IMR-90 (cell line): Measurements from ENCODE around the gene SFSWAP. TPM values are rescaled to one million over a fixed set of nuclear protein-coding genes. Genes with fewer than 3 reads are reported as not detected.

Experiments
- ATAC-seq: fragments of 200-7000 bp; cut with Tn5 transposase; 2 replicates; pipeline ENCODE4 v1.9.1; 2020; ENCODE audit warnings: low read depth, mild to moderate bottlenecking, moderate library complexity
- Bru-seq: library from RNA; stranded (reverse); fragments of 400-500 nt; gene quantifications from one replicate; lab custom pipeline; 2021; lab: Mats Ljungman, UMichigan
- BruChase-seq, 2 experiments: library from RNA; stranded (reverse); fragments of 400-500 nt; gene quantifications; one replicate each; lab custom pipeline; 2021; lab: Mats Ljungman, UMichigan
- BruUV-seq: library from RNA; stranded (reverse); fragments of 400-500 nt; replicated peaks from 2 replicates; lab custom pipeline; 2021; lab: Mats Ljungman, UMichigan
- CTCF ChIA-PET: fragments of 300-600 bp; formaldehyde crosslinking; extraction: SDS; loops from one replicate; lab custom pipeline; 2021; ENCODE audit warnings: antibody characterized with exemption; lab: Yijun Ruan, JAX
- POLR2A ChIA-PET: fragments of 300-600 bp; sonication (Branson Sonifier 250); formaldehyde crosslinking; loops from one replicate; lab custom pipeline; 2022; ENCODE audit warnings: antibody characterized with exemption; ENCODE audit not compliant: unreplicated experiment; lab: Charles Lee
- DNase-seq: peaks from one replicate; pipeline ENCODE4 v3.0.0; 2013
- H2AFZ ChIP-seq: replicated peaks from 2 replicates; pipeline ENCODE3; 2013; ENCODE audit warnings: low read length, mild to moderate bottlenecking; ENCODE audit not compliant: poor library complexity
- H2AK5ac ChIP-seq: 2 replicates; pipeline ENCODE4 v1.6.1; 2013; ENCODE audit warnings: low read depth, low read length, inconsistent platforms
- H2AK9ac ChIP-seq: replicated peaks from 2 replicates; pipeline ENCODE3; 2013; ENCODE audit warnings: mild to moderate bottlenecking, low read depth, low read length, moderate library complexity; ENCODE audit not compliant: poor library complexity
- H2BK120ac ChIP-seq: 2 replicates; pipeline ENCODE4 v1.6.1; 2013; ENCODE audit warnings: low read depth, low read length, inconsistent platforms
- H2BK15ac ChIP-seq: 3 replicates; pipeline ENCODE4 v1.6.1; 2013; ENCODE audit warnings: low read depth, low read length, inconsistent platforms
- H2BK20ac ChIP-seq: 2 replicates; pipeline ENCODE4 v1.6.1; 2013; ENCODE audit warnings: low read depth, mild to moderate bottlenecking, inconsistent platforms, low read length, moderate library complexity
- H2BK5ac ChIP-seq: 2 replicates; pipeline ENCODE4 v1.6.1; 2013; ENCODE audit warnings: mild to moderate bottlenecking, low read depth, low read length, inconsistent platforms; ENCODE audit not compliant: poor library complexity, severe bottlenecking
- H3K14ac ChIP-seq: replicated peaks from 2 replicates; pipeline ENCODE4 v1.6.1; 2013; ENCODE audit warnings: low read depth, low read length, inconsistent platforms
- H3K18ac ChIP-seq: 2 replicates; pipeline ENCODE4 v1.6.1; 2013; ENCODE audit warnings: low read depth, low read length, control low read depth
- H3K23ac ChIP-seq: 2 replicates; pipeline ENCODE4 v1.6.1; 2013; ENCODE audit warnings: low read depth, low read length, inconsistent platforms
- H3K27ac ChIP-seq: 2 replicates; pipeline ENCODE4 v1.5.1; 2013; ENCODE audit warnings: mild to moderate bottlenecking, control low read depth, low read length; ENCODE audit not compliant: insufficient read depth
- H3K27me3 ChIP-seq: 2 replicates; pipeline ENCODE4 v1.6.1; 2013; ENCODE audit warnings: low read length; ENCODE audit not compliant: control insufficient read depth, insufficient read depth
- H3K36me3 ChIP-seq: 2 replicates; pipeline ENCODE4 v1.6.1; 2013; ENCODE audit warnings: low read length, mixed read lengths; ENCODE audit not compliant: control insufficient read depth, insufficient read depth
- H3K4ac ChIP-seq: 2 replicates; pipeline ENCODE4 v1.6.1; 2013; ENCODE audit warnings: low read depth, low read length, inconsistent platforms
- H3K4me1 ChIP-seq: 2 replicates; pipeline ENCODE4 v1.6.1; 2013; ENCODE audit warnings: low read length, mixed read lengths; ENCODE audit not compliant: control insufficient read depth, insufficient read depth
- H3K4me2 ChIP-seq: 2 replicates; pipeline ENCODE4 v1.6.1; 2013; ENCODE audit warnings: low read depth, mild to moderate bottlenecking, control low read depth, low read length, moderate library complexity
- H3K4me3 ChIP-seq: 2 replicates; pipeline ENCODE4 v1.5.1; 2013; ENCODE audit warnings: low read depth, mild to moderate bottlenecking, control low read depth, low read length, moderate library complexity; ENCODE audit not compliant: insufficient read depth
- H3K56ac ChIP-seq: 2 replicates; pipeline ENCODE4 v1.6.1; 2013; ENCODE audit warnings: low read length, inconsistent platforms; ENCODE audit not compliant: insufficient read depth; ENCODE audit errors: extremely low read depth
- H3K79me1 ChIP-seq, 2 experiments: 2 replicates each; pipeline ENCODE4 v1.6.1; 2013; ENCODE audit warnings: low read length in 2 of 2, inconsistent platforms in 1 of 2, low read depth in 1 of 2
- H3K9ac ChIP-seq: 2 replicates; pipeline ENCODE4 v1.6.1; 2013; ENCODE audit warnings: low read depth, low read length, control low read depth
- H3K9me1 ChIP-seq: 2 replicates; pipeline ENCODE4 v1.6.1; 2013; ENCODE audit warnings: low read length, inconsistent platforms; ENCODE audit not compliant: insufficient read depth
- H3K9me3 ChIP-seq: 2 replicates; pipeline ENCODE4 v1.6.1; 2013; ENCODE audit warnings: low read length; ENCODE audit not compliant: control insufficient read depth, insufficient read depth
- H4K20me1 ChIP-seq: 2 replicates; pipeline ENCODE4 v1.6.1; 2013; ENCODE audit warnings: low read length, inconsistent platforms; ENCODE audit not compliant: insufficient read depth
- H4K5ac ChIP-seq: 2 replicates; pipeline ENCODE4 v1.6.1; 2013; ENCODE audit warnings: mild to moderate bottlenecking, low read depth, low read length, control low read depth
- H4K8ac ChIP-seq, 2 experiments: 2 replicates each; pipeline ENCODE4 v1.6.1; 2013; ENCODE audit warnings: low read depth in 2 of 2, low read length in 2 of 2, control low read depth in 1 of 2, inconsistent platforms in 1 of 2
- H4K91ac ChIP-seq: 2 replicates; pipeline ENCODE4 v1.6.1; 2013; ENCODE audit warnings: low read depth, low read length, inconsistent platforms; ENCODE audit not compliant: insufficient read depth
- BHLHE40 ChIP-seq: fragments of 150-350 bp; IDR thresholded peaks from 2 replicates; pipeline ENCODE4 v1.6.1; 2016; ENCODE audit warnings: mild to moderate bottlenecking, low read depth, low read length
- CHD1 ChIP-seq: IDR thresholded peaks from 2 replicates; pipeline ENCODE4 v1.6.1; 2012; ENCODE audit warnings: low read depth, low read length, improper control_type of control experiment
- FOS ChIP-seq: fragments of 150-350 bp; IDR thresholded peaks from 2 replicates; pipeline ENCODE4 v1.6.1; 2016; ENCODE audit warnings: low read depth, low read length
- MAFK ChIP-seq: IDR thresholded peaks from 2 replicates; pipeline ENCODE4 v1.6.1; 2012; ENCODE audit warnings: low read depth, low read length, improper control_type of control experiment
- MAZ ChIP-seq: IDR thresholded peaks from 2 replicates; pipeline ENCODE4 v1.6.1; 2012; ENCODE audit warnings: low read depth, mild to moderate bottlenecking, low read length, improper control_type of control experiment, moderate library complexity, borderline replicate concordance
- NFE2L2 ChIP-seq: fragments of 150-350 bp; IDR thresholded peaks from 2 replicates; pipeline ENCODE4 v1.6.1; 2016; ENCODE audit warnings: low read depth, mild to moderate bottlenecking, low read length
- POLR2A ChIP-seq: IDR thresholded peaks from 2 replicates; pipeline ENCODE4 v1.6.1; 2012; ENCODE audit warnings: mild to moderate bottlenecking, low read depth, low read length
- RAD21 ChIP-seq: IDR thresholded peaks from 2 replicates; pipeline ENCODE4 v1.6.1; 2012; ENCODE audit warnings: low read length, improper control_type of control experiment
- RCOR1 ChIP-seq: IDR thresholded peaks from 2 replicates; pipeline ENCODE4 v1.6.1; 2012; ENCODE audit warnings: mild to moderate bottlenecking, low read length, improper control_type of control experiment; ENCODE audit not compliant: insufficient replicate concordance
- RFX5 ChIP-seq: IDR thresholded peaks from 2 replicates; pipeline ENCODE4 v1.8.0; 2012; ENCODE audit warnings: low read depth, mild to moderate bottlenecking, low read length, moderate library complexity
- whole genome bisulfite sequencing, 2 experiments: methylation state at CpG; one replicate each; pipeline versions ENCODE4 v1.1.5 to v1.1.7; 2013; ENCODE audit warnings: missing lambda C conversion rate in 2 of 2; ENCODE audit not compliant: insufficient read length in 1 of 2; ENCODE audit errors: extremely low coverage in 2 of 2; 5-methylcytosine and 5-hydroxymethylcytosine counted together
- dilution Hi-C: fragments of 300-500 bp; cut with HindIII; formaldehyde crosslinking; loops from one replicate; pipeline ENCODE4 v1.14.3; 2018; ENCODE audit warnings: low sequenced_read_pairs; ENCODE audit not compliant: unreplicated experiment
- in situ Hi-C: fragments of 300-500 bp; cut with MboI; formaldehyde crosslinking; loops from 3 replicates; pipeline ENCODE4 v1.14.3; 2019; ENCODE audit warnings: low sequenced_read_pairs, inconsistent platforms, mixed read lengths
- intact Hi-C: fragments of 100-400 bp; cut with micrococcal nuclease; formaldehyde crosslinking; loops from 2 replicates; pipeline ENCODE4 v1.10.0; 2022
- long read RNA-seq: library from polyadenylated mRNA; unstranded; transcript quantifications from one replicate; pipeline ENCODE4 v2.0.0, GENCODE V29; 2021; ENCODE audit not compliant: unreplicated experiment
- polyA plus RNA-seq, 3 experiments: library from polyadenylated mRNA; depleted of rRNA; stranded (reverse); fragments of >200 nt; gene quantifications; 2 replicates each; pipeline ENCODE4 v1.2.3, GENCODE V29; 2012; ENCODE audit warnings: low replicate concordance in 1 of 3
- total RNA-seq: library from RNA; depleted of rRNA; stranded (reverse); fragments of >200 nt; gene quantifications from 2 replicates; pipeline ENCODE4 v1.2.3, GENCODE V29; 2012; rRNA removed
- TF ChIP-seq, protein P1 (sequence below): conservative IDR thresholded peaks from 2 replicates; pipeline ENCODE4 v1.5.1; 2012; ENCODE audit warnings: mild to moderate bottlenecking, low read depth, low read length, improper control_type of control experiment
- TF ChIP-seq, protein P2 (sequence below): fragments of 150-350 bp; IDR thresholded peaks from 2 replicates; pipeline ENCODE4 v1.6.1; 2016; ENCODE audit warnings: low read depth, mild to moderate bottlenecking, low read length, moderate library complexity, borderline replicate concordance

SFSWAP gene
- 19.7 and 20.6 TPM in 2 replicates for total RNA-seq
- 22.4 and 30.5 TPM in 2 replicates for polyA plus RNA-seq (2012; rRNA removed)
- polyA plus RNA-seq (2012; cell fraction: cytosol; rRNA removed): 10.1 and 18.5 TPM in 2 replicates
- polyA plus RNA-seq (2012; cell fraction: nucleus; rRNA removed; ENCODE audit: low replicate concordance): 140 and 253 TPM in 2 replicates
- percentile 89 among the genes with signal in this experiment for Bru-seq, nascent RNA
- percentile 84 among the genes with signal in this experiment for BruChase-seq, experiment 1, labeled RNA remaining after a 6-hour chase
- percentile 81 among the genes with signal in this experiment for BruChase-seq, experiment 2, labeled RNA remaining after a 2-hour chase
- long read RNA-seq, partial matches to known transcripts: 30 of 38 reads
- long read RNA-seq, other reads (novel, unspliced or antisense): 6 of 38 reads

DNA sequence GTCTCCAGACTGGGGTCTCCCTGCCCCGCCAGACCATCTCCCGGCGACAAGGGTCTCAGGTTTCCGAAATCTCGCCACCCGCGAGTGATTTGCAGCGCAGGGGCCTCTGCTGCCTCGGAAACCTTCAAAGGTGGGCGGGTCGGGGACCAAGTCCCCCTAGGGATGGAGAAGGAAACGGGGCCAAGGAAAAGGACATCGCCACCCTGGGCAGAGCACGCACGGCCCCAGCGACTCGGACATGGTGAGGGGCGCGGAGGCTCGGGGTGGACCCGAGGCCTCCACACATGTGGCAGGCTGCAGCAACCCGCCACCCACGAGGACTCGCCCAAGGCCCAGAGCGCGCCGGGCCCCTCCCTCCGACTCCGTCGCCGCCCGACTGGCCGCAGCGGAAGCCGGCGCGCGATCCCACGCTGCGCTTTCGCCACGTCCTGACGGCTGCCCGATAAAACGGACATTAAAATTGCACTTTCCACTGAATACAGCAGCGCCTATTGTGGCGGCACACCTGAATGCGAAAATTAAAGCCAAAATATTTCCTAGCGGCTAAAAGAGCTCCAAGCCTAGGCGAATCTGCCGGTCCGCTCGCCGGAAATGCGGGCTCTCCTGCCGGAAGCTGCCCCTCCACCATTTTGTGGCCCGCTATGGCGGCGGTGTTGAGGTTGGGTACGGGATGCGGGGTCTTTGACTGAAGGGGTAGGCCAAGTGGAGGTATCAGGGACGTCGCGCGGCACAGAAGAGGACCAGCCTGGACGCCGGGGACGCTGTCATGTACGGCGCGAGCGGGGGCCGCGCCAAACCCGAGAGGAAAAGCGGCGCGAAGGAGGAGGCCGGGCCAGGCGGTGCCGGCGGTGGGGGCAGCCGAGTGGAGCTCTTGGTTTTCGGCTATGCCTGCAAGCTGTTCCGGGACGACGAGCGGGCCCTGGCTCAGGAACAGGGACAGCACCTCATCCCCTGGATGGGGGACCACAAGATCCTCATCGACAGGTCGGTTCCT lies at the start of gene SFSWAP:
SFSWAP (plus strand) TSS at position 627 of the 994 bp plus-strand sequence; CDS start at position 767, 140 bp downstream.
- ATAC-seq: peak; percentile 97
- no TSS peak for BruUV-seq
- Histone ChIP-seq H2AK5ac (peak within 1 kb of the TSS; percentile 90), H2AK9ac (peak within 1 kb of the TSS; percentile 90), H4K20me1 (no peaks in the 10 kb centered on the region; the same call in 1 of the 2 replicates), H2BK120ac (peak within 1 kb of the TSS; percentile 97), H2BK5ac (peak within 1 kb of the TSS; percentile 84), H3K56ac (peak within 1 kb of the TSS; percentile 97), H3K27ac (peak within 1 kb of the TSS; percentile 89), H3K14ac (peak within 1 kb of the TSS; percentile 86), H3K4me1 (peaks cover 5% of the 10 kb centered on the region), H2BK20ac (peak within 1 kb of the TSS; percentile 90), H3K79me1 (peaks cover 9 to 15% of the 10 kb centered on the region in 2 experiments; a peak in 3 of 4 replicates), H3K23ac (peak within 1 kb of the TSS; percentile 90), H3K9me1 (0 out of 2 replicates have a peak, but pooled peaks cover 2% of the 10 kb centered on the region), H3K9me3 (no peaks in the 10 kb centered on the region), H3K36me3 (peaks cover 11% of the 10 kb centered on the region), H3K4ac (peak within 1 kb of the TSS; percentile 91), H3K18ac (peak within 1 kb of the TSS; percentile 83), H3K4me2 (peak within 1 kb of the TSS; percentile 99), H3K9ac (peak within 1 kb of the TSS; percentile 88), H4K8ac (peak within 1 kb of the TSS; percentile 72 to 95), H4K5ac (peak within 1 kb of the TSS; percentile 92), H2BK15ac (peak within 1 kb of the TSS; percentile 85; the same call in 1 of the 3 replicates), H2AFZ (peak within 1 kb of the TSS; percentile 98), H4K91ac (peak within 1 kb of the TSS; percentile 97), H3K4me3 (peak within 1 kb of the TSS; percentile 86), H3K27me3 (no peaks in the 10 kb centered on the region)
- ChIA-PET CTCF (no interaction called here), POLR2A (no interaction called here)
- in situ Hi-C loops (loop anchor here (25.0 kb wide), 1 partner anchor 898 kb away; no protein-coding TSS in a partner anchor), intact Hi-C loops (loop anchor here (1.0 to 5.0 kb wide), 3 partner anchors 794 to 948 kb away; no protein-coding TSS in a partner anchor), dilution Hi-C loops (no loop called here)
- DNase-seq: peak; percentile 65
- 1% methylated on average over 23 of the region's 90 CpGs; no CpG with 5 or more reads in 1 of the 2 experiments for WGBS, 2 experiments
- TF ChIP-seq RFX5: no peak
- TF ChIP-seq POLR2A: peak; percentile 83
- no peak for TF ChIP-seq RAD21
- TF ChIP-seq, protein P1, sequence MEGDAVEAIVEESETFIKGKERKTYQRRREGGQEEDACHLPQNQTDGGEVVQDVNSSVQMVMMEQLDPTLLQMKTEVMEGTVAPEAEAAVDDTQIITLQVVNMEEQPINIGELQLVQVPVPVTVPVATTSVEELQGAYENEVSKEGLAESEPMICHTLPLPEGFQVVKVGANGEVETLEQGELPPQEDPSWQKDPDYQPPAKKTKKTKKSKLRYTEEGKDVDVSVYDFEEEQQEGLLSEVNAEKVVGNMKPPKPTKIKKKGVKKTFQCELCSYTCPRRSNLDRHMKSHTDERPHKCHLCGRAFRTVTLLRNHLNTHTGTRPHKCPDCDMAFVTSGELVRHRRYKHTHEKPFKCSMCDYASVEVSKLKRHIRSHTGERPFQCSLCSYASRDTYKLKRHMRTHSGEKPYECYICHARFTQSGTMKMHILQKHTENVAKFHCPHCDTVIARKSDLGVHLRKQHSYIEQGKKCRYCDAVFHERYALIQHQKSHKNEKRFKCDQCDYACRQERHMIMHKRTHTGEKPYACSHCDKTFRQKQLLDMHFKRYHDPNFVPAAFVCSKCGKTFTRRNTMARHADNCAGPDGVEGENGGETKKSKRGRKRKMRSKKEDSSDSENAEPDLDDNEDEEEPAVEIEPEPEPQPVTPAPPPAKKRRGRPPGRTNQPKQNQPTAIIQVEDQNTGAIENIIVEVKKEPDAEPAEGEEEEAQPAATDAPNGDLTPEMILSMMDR: no peak
- TF ChIP-seq, protein P2, sequence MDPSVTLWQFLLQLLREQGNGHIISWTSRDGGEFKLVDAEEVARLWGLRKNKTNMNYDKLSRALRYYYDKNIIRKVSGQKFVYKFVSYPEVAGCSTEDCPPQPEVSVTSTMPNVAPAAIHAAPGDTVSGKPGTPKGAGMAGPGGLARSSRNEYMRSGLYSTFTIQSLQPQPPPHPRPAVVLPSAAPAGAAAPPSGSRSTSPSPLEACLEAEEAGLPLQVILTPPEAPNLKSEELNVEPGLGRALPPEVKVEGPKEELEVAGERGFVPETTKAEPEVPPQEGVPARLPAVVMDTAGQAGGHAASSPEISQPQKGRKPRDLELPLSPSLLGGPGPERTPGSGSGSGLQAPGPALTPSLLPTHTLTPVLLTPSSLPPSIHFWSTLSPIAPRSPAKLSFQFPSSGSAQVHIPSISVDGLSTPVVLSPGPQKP: 0 out of 2 replicates have a peak, but pooled peaks have one; percentile 50
- no peak for TF ChIP-seq BHLHE40
- no peak for TF ChIP-seq RCOR1
- TF ChIP-seq CHD1: no peak
- no peak for TF ChIP-seq NFE2L2
- no peak for TF ChIP-seq FOS
- no peak for TF ChIP-seq MAFK
- TF ChIP-seq MAZ: peak; percentile 68; the same call in 1 of the 2 replicates
